Neural cell (in vitro differentiated cells): ENCODE data around the gene ASPM. TPM values are rescaled to one million over a fixed set of nuclear protein-coding genes. Genes with fewer than 3 reads are reported as not detected.

ENCODE experiments used
- H2AFZ ChIP-seq: fragments of 200-600, 300-800 bp; sonication (generic), shearing (Covaris generic); 2 replicates; pipeline ENCODE4 v1.6.0; 2014; ENCODE audit warnings: low read depth, mild to moderate bottlenecking, antibody characterized with exemption, low read length, moderate library complexity
- H3F3A ChIP-seq: fragments of 200-600 bp; shearing (Covaris generic); 2 replicates; pipeline ENCODE4 v1.6.1; 2016; ENCODE audit warnings: mild to moderate bottlenecking, moderate library complexity, mixed read lengths, antibody characterized with exemption, low read length; ENCODE audit not compliant: insufficient read depth, poor library complexity, severe bottlenecking
- H3K27ac ChIP-seq: fragments of 200-600, 300-800 bp; sonication (generic), shearing (Covaris generic); 2 replicates; pipeline ENCODE4 v1.5.1; 2014; ENCODE audit warnings: mild to moderate bottlenecking, low read length, moderate library complexity
- H3K27me3 ChIP-seq: fragments of 300-800, 200-600 bp; sonication (generic), shearing (Covaris generic); 2 replicates; pipeline ENCODE4 v1.6.0; 2014; ENCODE audit warnings: mild to moderate bottlenecking, low read depth, low read length, moderate library complexity; ENCODE audit not compliant: insufficient read depth
- H3K36me3 ChIP-seq: fragments of 300-800, 200-600 bp; sonication (generic), shearing (Covaris generic); 2 replicates; pipeline ENCODE4 v1.5.1; 2014; ENCODE audit warnings: mild to moderate bottlenecking, antibody characterized with exemption, low read length, moderate library complexity; ENCODE audit not compliant: insufficient read depth
- H3K4me2 ChIP-seq: fragments of 300-800, 200-600 bp; sonication (generic), shearing (Covaris generic); 2 replicates; pipeline ENCODE4 v1.6.0; 2014; ENCODE audit warnings: mild to moderate bottlenecking, low read length
- H3K4me3 ChIP-seq: fragments of 300-800, 200-600 bp; sonication (generic), shearing (Covaris generic); 2 replicates; pipeline ENCODE4 v1.5.1; 2014; ENCODE audit warnings: mild to moderate bottlenecking, low read length, moderate library complexity
- H3K79me2 ChIP-seq: fragments of 200-600 bp; shearing (Covaris generic); replicated peaks from 2 replicates; pipeline ENCODE4 v1.6.0; 2014; ENCODE audit warnings: mild to moderate bottlenecking, low read length, moderate library complexity; ENCODE audit not compliant: insufficient read depth
- H3K9ac ChIP-seq: fragments of 300-800, 200-600 bp; sonication (generic), shearing (Covaris generic); 2 replicates; pipeline ENCODE4 v1.6.1; 2016; ENCODE audit warnings: mild to moderate bottlenecking, low read length, mixed read lengths
- H3K9me2 ChIP-seq: fragments of 200-600 bp; shearing (Covaris generic); 2 replicates; pipeline ENCODE4 v1.6.1; 2016; ENCODE audit warnings: mild to moderate bottlenecking, low read length, mixed read lengths; ENCODE audit not compliant: insufficient read depth
- H3K9me3 ChIP-seq: fragments of 200-600, 300-800 bp; sonication (generic), shearing (Covaris generic); 2 replicates; pipeline ENCODE4 v1.6.1; 2016; ENCODE audit warnings: mild to moderate bottlenecking, mixed run types, low read length, moderate library complexity, mixed read lengths
- H4K20me1 ChIP-seq: fragments of 200-600 bp; shearing (Covaris generic); 2 replicates; pipeline ENCODE4 v1.6.1; 2016; ENCODE audit warnings: mild to moderate bottlenecking, mixed run types; ENCODE audit not compliant: insufficient read depth
- EP300 ChIP-seq: fragments of 450-650 bp; conservative IDR thresholded peaks from 2 replicates; pipeline ENCODE4 v1.6.1; 2014; ENCODE audit warnings: antibody characterized with exemption, mild to moderate bottlenecking, moderate library complexity; ENCODE audit not compliant: poor library complexity, severe bottlenecking
- EZH2 ChIP-seq: fragments of 200-600, 300-800 bp; shearing (Covaris generic), sonication (generic); IDR thresholded peaks from 2 replicates; pipeline ENCODE4 v1.6.1; 2014; ENCODE audit warnings: antibody characterized with exemption, low read length, borderline replicate concordance, mild to moderate bottlenecking; ENCODE audit not compliant: insufficient read depth, poor library complexity, severe bottlenecking
- MXI1 ChIP-seq: fragments of 450-650 bp; conservative IDR thresholded peaks from 2 replicates; pipeline ENCODE4 v1.6.1; 2014; ENCODE audit warnings: antibody characterized with exemption, mild to moderate bottlenecking; ENCODE audit not compliant: poor library complexity, severe bottlenecking
- POLR2AphosphoS5 ChIP-seq: IDR thresholded peaks from 2 replicates; pipeline ENCODE4 v1.6.1; 2012
- RAD21 ChIP-seq: fragments of 450-650 bp; conservative IDR thresholded peaks from 2 replicates; pipeline ENCODE4 v1.6.1; 2014; ENCODE audit warnings: antibody characterized with exemption, mild to moderate bottlenecking, moderate library complexity
- REST ChIP-seq: IDR thresholded peaks from 2 replicates; pipeline ENCODE4 v1.6.1; 2012; ENCODE audit warnings: borderline replicate concordance
- SMC3 ChIP-seq: fragments of 450-650 bp; conservative IDR thresholded peaks from 2 replicates; pipeline ENCODE4 v1.6.1; 2014; ENCODE audit warnings: antibody characterized with exemption, mild to moderate bottlenecking, moderate library complexity; ENCODE audit not compliant: poor library complexity
- TAF1 ChIP-seq: IDR thresholded peaks from 2 replicates; pipeline ENCODE4 v1.6.1; 2012; ENCODE audit warnings: low read depth
- polyA plus RNA-seq: library from polyadenylated mRNA; depleted of rRNA; stranded (reverse); fragments of >200 nt; gene quantifications from 2 replicates; pipeline ENCODE4 v1.2.3, GENCODE V29; 2014
- TF ChIP-seq, protein P1 (sequence below): fragments of 450-650 bp; IDR thresholded peaks from 2 replicates; pipeline ENCODE4 v1.5.1; 2014; ENCODE audit warnings: antibody characterized with exemption, mild to moderate bottlenecking, moderate library complexity; ENCODE audit not compliant: poor library complexity, severe bottlenecking

Gene ASPM
- polyA plus RNA-seq, 1 donor from 2014 or later = 0.87 TPM

GRCh38 chr1:197124376-197124775 lies 22.1 kb downstream of the ASPM start:
- Histone ChIP-seq H2AFZ (no peak overlapping the region), H3K4me2 (no peak overlapping the region), H3K4me3 (no peak overlapping the region), H3K27ac (no peak overlapping the region), H4K20me1 (no peaks in the 10 kb centered on the region), H3K9me2 (no peaks in the 10 kb centered on the region), H3K27me3 (no peaks in the 10 kb centered on the region), H3F3A (no peaks in the 10 kb centered on the region), H3K79me2 (no peaks in the 10 kb centered on the region), H3K9ac (no peak overlapping the region), H3K36me3 (no peaks in the 10 kb centered on the region), H3K9me3 (no peaks in the 10 kb centered on the region)
- TF ChIP-seq EP300 (no peak), MXI1 (no peak), REST (no peak), TAF1 (no peak), SMC3 (no peak), POLR2AphosphoS5 (no peak), RAD21 (no peak), EZH2 (no peak)
- TF ChIP-seq, protein P1, sequence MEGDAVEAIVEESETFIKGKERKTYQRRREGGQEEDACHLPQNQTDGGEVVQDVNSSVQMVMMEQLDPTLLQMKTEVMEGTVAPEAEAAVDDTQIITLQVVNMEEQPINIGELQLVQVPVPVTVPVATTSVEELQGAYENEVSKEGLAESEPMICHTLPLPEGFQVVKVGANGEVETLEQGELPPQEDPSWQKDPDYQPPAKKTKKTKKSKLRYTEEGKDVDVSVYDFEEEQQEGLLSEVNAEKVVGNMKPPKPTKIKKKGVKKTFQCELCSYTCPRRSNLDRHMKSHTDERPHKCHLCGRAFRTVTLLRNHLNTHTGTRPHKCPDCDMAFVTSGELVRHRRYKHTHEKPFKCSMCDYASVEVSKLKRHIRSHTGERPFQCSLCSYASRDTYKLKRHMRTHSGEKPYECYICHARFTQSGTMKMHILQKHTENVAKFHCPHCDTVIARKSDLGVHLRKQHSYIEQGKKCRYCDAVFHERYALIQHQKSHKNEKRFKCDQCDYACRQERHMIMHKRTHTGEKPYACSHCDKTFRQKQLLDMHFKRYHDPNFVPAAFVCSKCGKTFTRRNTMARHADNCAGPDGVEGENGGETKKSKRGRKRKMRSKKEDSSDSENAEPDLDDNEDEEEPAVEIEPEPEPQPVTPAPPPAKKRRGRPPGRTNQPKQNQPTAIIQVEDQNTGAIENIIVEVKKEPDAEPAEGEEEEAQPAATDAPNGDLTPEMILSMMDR = no peak

GRCh38 chr1:197116156-197116555 lies 30.3 kb downstream of the ASPM start:
- H3K4me3 ChIP-seq = no peak overlapping the region
- H3K9me3 ChIP-seq = no peaks in the 10 kb centered on the region
- TF ChIP-seq TAF1 (no peak), REST (no peak), RAD21 (no peak), EP300 (no peak), SMC3 (no peak), MXI1 (no peak), EZH2 (no peak), POLR2AphosphoS5 (no peak)
- TF ChIP-seq, protein P1 = no peak
- H3K9ac ChIP-seq = no peak overlapping the region
- no peak overlapping the region for H3K27ac ChIP-seq
- no peaks in the 10 kb centered on the region for H3K9me2 ChIP-seq
- H3K36me3 ChIP-seq = no peaks in the 10 kb centered on the region
- H3F3A ChIP-seq = no peaks in the 10 kb centered on the region
- no peaks in the 10 kb centered on the region for H3K79me2 ChIP-seq
- H3K27me3 ChIP-seq = no peaks in the 10 kb centered on the region
- no peaks in the 10 kb centered on the region for H4K20me1 ChIP-seq
- no peak overlapping the region for H3K4me2 ChIP-seq
- H2AFZ ChIP-seq = no peak overlapping the region
